ENCODE results near the gene ITGAV.

DNA sequence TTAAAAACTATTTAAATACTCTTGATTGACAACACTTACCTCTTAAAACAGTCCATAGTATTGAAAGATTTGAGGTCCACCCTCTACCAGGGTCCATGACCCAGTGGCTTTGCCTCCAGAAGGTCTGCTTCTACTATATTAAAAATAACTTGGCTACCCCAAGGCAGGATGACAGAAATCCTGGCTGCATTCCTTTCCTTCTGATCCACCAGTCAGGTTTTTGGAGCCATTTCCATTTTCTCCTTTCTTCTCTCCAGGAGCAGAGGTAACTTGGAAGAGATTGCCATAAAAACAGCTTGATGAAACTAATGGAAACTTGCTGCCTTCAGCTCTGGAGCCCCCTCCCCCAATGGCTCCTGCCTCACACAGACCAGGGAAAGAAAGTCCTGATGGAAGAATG lies 101.4 kb downstream of the ITGAV start:
- TF ChIP-seq, protein P1, sequence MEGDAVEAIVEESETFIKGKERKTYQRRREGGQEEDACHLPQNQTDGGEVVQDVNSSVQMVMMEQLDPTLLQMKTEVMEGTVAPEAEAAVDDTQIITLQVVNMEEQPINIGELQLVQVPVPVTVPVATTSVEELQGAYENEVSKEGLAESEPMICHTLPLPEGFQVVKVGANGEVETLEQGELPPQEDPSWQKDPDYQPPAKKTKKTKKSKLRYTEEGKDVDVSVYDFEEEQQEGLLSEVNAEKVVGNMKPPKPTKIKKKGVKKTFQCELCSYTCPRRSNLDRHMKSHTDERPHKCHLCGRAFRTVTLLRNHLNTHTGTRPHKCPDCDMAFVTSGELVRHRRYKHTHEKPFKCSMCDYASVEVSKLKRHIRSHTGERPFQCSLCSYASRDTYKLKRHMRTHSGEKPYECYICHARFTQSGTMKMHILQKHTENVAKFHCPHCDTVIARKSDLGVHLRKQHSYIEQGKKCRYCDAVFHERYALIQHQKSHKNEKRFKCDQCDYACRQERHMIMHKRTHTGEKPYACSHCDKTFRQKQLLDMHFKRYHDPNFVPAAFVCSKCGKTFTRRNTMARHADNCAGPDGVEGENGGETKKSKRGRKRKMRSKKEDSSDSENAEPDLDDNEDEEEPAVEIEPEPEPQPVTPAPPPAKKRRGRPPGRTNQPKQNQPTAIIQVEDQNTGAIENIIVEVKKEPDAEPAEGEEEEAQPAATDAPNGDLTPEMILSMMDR (conservative IDR thresholded peaks at IDR 0.05; ENCODE audit: low read length): no peak
- TF ChIP-seq EZH2phosphoT487 (IDR thresholded peaks at IDR 0.05; ENCODE audit: borderline replicate concordance): no peak
